Neural cell (in vitro differentiated cells): Measurements from ENCODE around the gene GLT6D1. TPM values are rescaled to one million over a fixed set of nuclear protein-coding genes. Genes with fewer than 3 reads are reported as not detected.

Source experiments
- H2AFZ ChIP-seq: fragments of 200-600, 300-800 bp; sonication (generic), shearing (Covaris generic); 2 replicates; pipeline ENCODE4 v1.6.0; 2014; ENCODE audit warnings: low read depth, mild to moderate bottlenecking, antibody characterized with exemption, low read length, moderate library complexity
- H3F3A ChIP-seq: fragments of 200-600 bp; shearing (Covaris generic); 2 replicates; pipeline ENCODE4 v1.6.1; 2016; ENCODE audit warnings: mild to moderate bottlenecking, moderate library complexity, mixed read lengths, antibody characterized with exemption, low read length; ENCODE audit not compliant: insufficient read depth, poor library complexity, severe bottlenecking
- H3K27ac ChIP-seq: fragments of 200-600, 300-800 bp; sonication (generic), shearing (Covaris generic); 2 replicates; pipeline ENCODE4 v1.5.1; 2014; ENCODE audit warnings: mild to moderate bottlenecking, low read length, moderate library complexity
- H3K27me3 ChIP-seq: fragments of 300-800, 200-600 bp; sonication (generic), shearing (Covaris generic); 2 replicates; pipeline ENCODE4 v1.6.0; 2014; ENCODE audit warnings: mild to moderate bottlenecking, low read depth, low read length, moderate library complexity; ENCODE audit not compliant: insufficient read depth
- H3K36me3 ChIP-seq: fragments of 300-800, 200-600 bp; sonication (generic), shearing (Covaris generic); 2 replicates; pipeline ENCODE4 v1.5.1; 2014; ENCODE audit warnings: mild to moderate bottlenecking, antibody characterized with exemption, low read length, moderate library complexity; ENCODE audit not compliant: insufficient read depth
- H3K4me2 ChIP-seq: fragments of 300-800, 200-600 bp; sonication (generic), shearing (Covaris generic); 2 replicates; pipeline ENCODE4 v1.6.0; 2014; ENCODE audit warnings: mild to moderate bottlenecking, low read length
- H3K4me3 ChIP-seq: fragments of 300-800, 200-600 bp; sonication (generic), shearing (Covaris generic); 2 replicates; pipeline ENCODE4 v1.5.1; 2014; ENCODE audit warnings: mild to moderate bottlenecking, low read length, moderate library complexity
- H3K79me2 ChIP-seq: fragments of 200-600 bp; shearing (Covaris generic); replicated peaks from 2 replicates; pipeline ENCODE4 v1.6.0; 2014; ENCODE audit warnings: mild to moderate bottlenecking, low read length, moderate library complexity; ENCODE audit not compliant: insufficient read depth
- H3K9ac ChIP-seq: fragments of 300-800, 200-600 bp; sonication (generic), shearing (Covaris generic); 2 replicates; pipeline ENCODE4 v1.6.1; 2016; ENCODE audit warnings: mild to moderate bottlenecking, low read length, mixed read lengths
- H3K9me2 ChIP-seq: fragments of 200-600 bp; shearing (Covaris generic); 2 replicates; pipeline ENCODE4 v1.6.1; 2016; ENCODE audit warnings: mild to moderate bottlenecking, low read length, mixed read lengths; ENCODE audit not compliant: insufficient read depth
- H3K9me3 ChIP-seq: fragments of 200-600, 300-800 bp; sonication (generic), shearing (Covaris generic); 2 replicates; pipeline ENCODE4 v1.6.1; 2016; ENCODE audit warnings: mild to moderate bottlenecking, mixed run types, low read length, moderate library complexity, mixed read lengths
- H4K20me1 ChIP-seq: fragments of 200-600 bp; shearing (Covaris generic); 2 replicates; pipeline ENCODE4 v1.6.1; 2016; ENCODE audit warnings: mild to moderate bottlenecking, mixed run types; ENCODE audit not compliant: insufficient read depth
- CTCF ChIP-seq: fragments of 450-650 bp; IDR thresholded peaks from 2 replicates; pipeline ENCODE4 v1.5.1; 2014; ENCODE audit warnings: antibody characterized with exemption, mild to moderate bottlenecking, moderate library complexity; ENCODE audit not compliant: poor library complexity, severe bottlenecking
- EP300 ChIP-seq: fragments of 450-650 bp; conservative IDR thresholded peaks from 2 replicates; pipeline ENCODE4 v1.6.1; 2014; ENCODE audit warnings: antibody characterized with exemption, mild to moderate bottlenecking, moderate library complexity; ENCODE audit not compliant: poor library complexity, severe bottlenecking
- EZH2 ChIP-seq: fragments of 200-600, 300-800 bp; shearing (Covaris generic), sonication (generic); IDR thresholded peaks from 2 replicates; pipeline ENCODE4 v1.6.1; 2014; ENCODE audit warnings: antibody characterized with exemption, low read length, borderline replicate concordance, mild to moderate bottlenecking; ENCODE audit not compliant: insufficient read depth, poor library complexity, severe bottlenecking
- MXI1 ChIP-seq: fragments of 450-650 bp; conservative IDR thresholded peaks from 2 replicates; pipeline ENCODE4 v1.6.1; 2014; ENCODE audit warnings: antibody characterized with exemption, mild to moderate bottlenecking; ENCODE audit not compliant: poor library complexity, severe bottlenecking
- POLR2AphosphoS5 ChIP-seq: IDR thresholded peaks from 2 replicates; pipeline ENCODE4 v1.6.1; 2012
- RAD21 ChIP-seq: fragments of 450-650 bp; conservative IDR thresholded peaks from 2 replicates; pipeline ENCODE4 v1.6.1; 2014; ENCODE audit warnings: antibody characterized with exemption, mild to moderate bottlenecking, moderate library complexity
- REST ChIP-seq: IDR thresholded peaks from 2 replicates; pipeline ENCODE4 v1.6.1; 2012; ENCODE audit warnings: borderline replicate concordance
- SMC3 ChIP-seq: fragments of 450-650 bp; conservative IDR thresholded peaks from 2 replicates; pipeline ENCODE4 v1.6.1; 2014; ENCODE audit warnings: antibody characterized with exemption, mild to moderate bottlenecking, moderate library complexity; ENCODE audit not compliant: poor library complexity
- TAF1 ChIP-seq: IDR thresholded peaks from 2 replicates; pipeline ENCODE4 v1.6.1; 2012; ENCODE audit warnings: low read depth
- polyA plus RNA-seq: library from polyadenylated mRNA; depleted of rRNA; stranded (reverse); fragments of >200 nt; gene quantifications from 2 replicates; pipeline ENCODE4 v1.2.3, GENCODE V29; 2014

GLT6D1 gene
- polyA plus RNA-seq, 1 donor from 2014 or later, result not detected

GRCh38 chr9:135622415-135623020, 16.8 kb downstream of the GLT6D1 start:
- no peaks in the 10 kb centered on the region for H3K36me3 ChIP-seq
- H4K20me1 ChIP-seq, result no peaks in the 10 kb centered on the region
- H3F3A ChIP-seq, result no peaks in the 10 kb centered on the region
- H3K4me3 ChIP-seq, result no peak overlapping the region
- TF ChIP-seq CTCF, result no peak
- TF ChIP-seq REST, result no peak
- no peak for TF ChIP-seq RAD21
- TF ChIP-seq EZH2, result no peak
- no peak for TF ChIP-seq EP300
- no peak for TF ChIP-seq MXI1
- no peak for TF ChIP-seq SMC3
- no peak for TF ChIP-seq TAF1
- no peak for TF ChIP-seq POLR2AphosphoS5
- no peak overlapping the region for H3K27ac ChIP-seq
- no peaks in the 10 kb centered on the region for H3K27me3 ChIP-seq
- H3K9me2 ChIP-seq, result no peaks in the 10 kb centered on the region
- peaks cover 4% of the 10 kb centered on the region for H3K9me3 ChIP-seq
- H3K9ac ChIP-seq, result no peak overlapping the region
- no peaks in the 10 kb centered on the region for H3K79me2 ChIP-seq
- no peak overlapping the region for H2AFZ ChIP-seq
- no peak overlapping the region for H3K4me2 ChIP-seq

- Histone ChIP-seq H3K4me3 (no peak overlapping the region), H3K79me2 (no peaks in the 10 kb centered on the region), H2AFZ (no peak overlapping the region), H3F3A (no peaks in the 10 kb centered on the region), H3K4me2 (no peak overlapping the region), H3K27me3 (no peaks in the 10 kb centered on the region), H3K27ac (no peak overlapping the region), H3K36me3 (no peaks in the 10 kb centered on the region), H3K9ac (no peak overlapping the region), H3K9me2 (no peaks in the 10 kb centered on the region), H4K20me1 (no peaks in the 10 kb centered on the region), H3K9me3 (no peaks in the 10 kb centered on the region)
- TF ChIP-seq MXI1 (no peak), RAD21 (no peak), REST (no peak), CTCF (no peak), TAF1 (no peak), SMC3 (no peak), EP300 (no peak), POLR2AphosphoS5 (no peak), EZH2 (no peak)
These were observed 18.8 kb downstream of the GLT6D1 start for GRCh38 chr9:135620558-135620957.
